ENCODE results near the gene CCDC38. TPM values are rescaled to one million over a fixed set of nuclear protein-coding genes. Genes with fewer than 3 reads are reported as not detected.

Gene CCDC38
- total and polyA plus RNA-seq, 10 of the 15 experiments (the other 5 are each of a cell fraction or from before 2014, with no cell fraction given), result 0.04 to 0.05 TPM; not detected in 8

GRCh38 chr12:95898081-95898480 is 44.3 kb downstream of the CCDC38 start (continued):
- TF ChIP-seq ZNF687 (IDR thresholded peaks at IDR 0.05), result no peak
- TF ChIP-seq PAX8 (IDR thresholded peaks at IDR 0.05), result no peak
- TF ChIP-seq NFXL1 (IDR thresholded peaks at IDR 0.05; ENCODE audit: borderline replicate concordance), result no peak
- TF ChIP-seq CBFB (IDR thresholded peaks at IDR 0.05; ENCODE audit: low read depth), result no peak
- no peak for TF ChIP-seq ZNF207 (IDR thresholded peaks at IDR 0.05; ENCODE audit: borderline replicate concordance)
- TF ChIP-seq USF2 (IDR thresholded peaks at IDR 0.05; ENCODE audit: borderline replicate concordance, low read depth, low read length), result no peak
- TF ChIP-seq MAX (IDR thresholded peaks at IDR 0.05; ENCODE audit: low read depth, low read length), result no peak
- TF ChIP-seq EGR1 (IDR thresholded peaks at IDR 0.05; ENCODE audit: borderline replicate concordance in 1 of 2, low read depth in 2 of 2, low read length in 2 of 2), result no peak

Measured in GM12878 (cell line).